Natural killer cell treated with Interleukin-12 subunit alpha and Interleukin-12 subunit beta and Interleukin-15 and Interleukin-18, amount 100 ng/mL, for 72 hours (primary cell): ENCODE measurements around the gene ACSL4. TPM values are rescaled to one million over a fixed set of nuclear protein-coding genes. Genes with fewer than 3 reads are reported as not detected.

Experiments
- ATAC-seq, 2 donors: fragments of 150-1000 bp; cut with Tn5 transposase in 1 of 2; sonication (Bioruptor Pico), chemical (Tn5 transposase) in 1 of 2; 2 replicates each; pipeline ENCODE4 v1.10.0; 2021
- DNase-seq: peaks from one replicate; pipeline ENCODE4 v3.0.0; 2022; ENCODE audit warnings: low spot score
- H3K27ac Mint-ChIP-seq, 2 donors: 1 replicate in 1 of 2; 2 replicates in 1 of 2; pipeline ENCODE4 v1.8.0; 2022; ENCODE audit warnings: mixed read lengths in 2 of 2, mild to moderate bottlenecking in 1 of 2, moderate library complexity in 1 of 2
- H3K27me3 Mint-ChIP-seq, 2 donors: 1 replicate in 1 of 2; 2 replicates in 1 of 2; pipeline ENCODE4 v1.8.0; 2022; ENCODE audit warnings: mixed read lengths in 2 of 2
- H3K36me3 Mint-ChIP-seq: one replicate; pipeline ENCODE4 v1.8.0; 2022; ENCODE audit warnings: mixed read lengths
- H3K4me1 Mint-ChIP-seq, 2 donors: 1 replicate in 1 of 2; 2 replicates in 1 of 2; pipeline ENCODE4 v1.8.0; 2022; ENCODE audit warnings: low read depth in 2 of 2, mixed read lengths in 2 of 2, mild to moderate bottlenecking in 1 of 2
- H3K4me3 Mint-ChIP-seq: one replicate; pipeline ENCODE4 v1.8.0; 2022; ENCODE audit warnings: mixed read lengths
- H3K9me3 Mint-ChIP-seq: 2 replicates; pipeline ENCODE4 v1.8.0; 2022; ENCODE audit warnings: mixed read lengths
- total RNA-seq, 2 donors: library from RNA; stranded (reverse); gene quantifications; one replicate each; pipeline ENCODE4 v1.2.3, GENCODE V29; 2022

Gene ACSL4
- total RNA-seq, 2 donors from 2014 or later, result 60.2 to 79.4 TPM

DNA sequence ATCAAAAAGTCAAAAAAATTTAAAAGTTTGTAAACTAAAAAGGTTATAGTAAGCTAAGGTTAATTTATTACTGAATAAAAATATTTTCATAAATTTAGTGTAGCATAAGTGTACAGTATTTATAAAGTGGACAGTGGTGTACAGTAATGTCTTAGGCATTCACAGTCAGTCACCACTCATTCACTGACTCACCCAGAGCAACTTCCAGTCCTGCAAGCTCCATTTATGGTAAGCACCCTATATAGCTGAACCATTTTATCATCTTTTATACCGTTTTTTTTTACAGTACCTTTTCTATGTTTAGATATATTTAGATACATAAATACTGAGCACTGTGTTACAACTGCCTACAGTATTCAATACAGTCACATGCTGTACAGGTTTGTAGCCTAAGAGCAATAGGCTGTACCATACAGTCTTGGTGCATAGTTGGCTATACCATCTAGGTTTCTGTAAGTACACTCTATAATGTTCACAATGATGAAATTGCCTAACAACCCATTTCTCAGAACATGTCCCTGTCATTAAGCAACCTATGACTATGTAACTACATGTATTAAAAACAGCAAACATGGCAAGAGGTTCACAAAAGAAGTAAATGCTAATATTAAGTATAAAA lies 18.6 kb downstream of the ACSL4 start:
- H3K4me1 Mint-ChIP-seq, result peaks cover 21 to 25% of the 10 kb centered on the region in 2 donors
- no peaks in the 10 kb centered on the region for H3K9me3 Mint-ChIP-seq
- no peak overlapping the region for H3K4me3 Mint-ChIP-seq
- ATAC-seq (peak; percentile 61 to 66), DNase-seq (no peak)
- peaks cover 0 to 3% of the 10 kb centered on the region in 2 donors for H3K27me3 Mint-ChIP-seq
- peaks cover 4% of the 10 kb centered on the region for H3K36me3 Mint-ChIP-seq
- no peak overlapping the region for H3K27ac Mint-ChIP-seq

DNA sequence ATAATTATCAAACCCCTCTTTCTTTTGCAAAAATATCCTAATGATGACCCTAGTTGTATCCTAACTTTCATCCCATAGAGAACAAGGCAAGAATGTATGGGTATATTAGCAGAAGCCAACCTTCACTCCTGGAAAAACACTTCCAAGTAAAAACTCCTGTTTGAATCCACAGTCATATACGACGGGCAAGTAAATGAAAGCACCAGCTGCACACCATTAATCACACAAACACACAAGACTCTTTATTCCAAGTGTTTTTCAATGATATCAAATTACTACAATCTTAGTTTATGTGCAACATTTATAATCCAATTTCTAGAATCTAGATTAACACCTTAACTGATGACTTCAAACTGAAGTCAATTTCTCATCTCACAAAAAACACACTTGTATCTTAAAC lies 22.9 kb downstream of the ACSL4 start:
- Mint-ChIP-seq H3K4me1 (peaks cover 26 to 44% of the 10 kb centered on the region in 2 donors), H3K4me3 (no peak overlapping the region), H3K36me3 (peaks cover 4% of the 10 kb centered on the region), H3K27ac (peak overlapping the region in 1 of 2 donors; percentile 79), H3K9me3 (no peaks in the 10 kb centered on the region), H3K27me3 (peaks cover 0 to 3% of the 10 kb centered on the region in 2 donors)
- ATAC-seq (no peak), DNase-seq (no peak)

DNA sequence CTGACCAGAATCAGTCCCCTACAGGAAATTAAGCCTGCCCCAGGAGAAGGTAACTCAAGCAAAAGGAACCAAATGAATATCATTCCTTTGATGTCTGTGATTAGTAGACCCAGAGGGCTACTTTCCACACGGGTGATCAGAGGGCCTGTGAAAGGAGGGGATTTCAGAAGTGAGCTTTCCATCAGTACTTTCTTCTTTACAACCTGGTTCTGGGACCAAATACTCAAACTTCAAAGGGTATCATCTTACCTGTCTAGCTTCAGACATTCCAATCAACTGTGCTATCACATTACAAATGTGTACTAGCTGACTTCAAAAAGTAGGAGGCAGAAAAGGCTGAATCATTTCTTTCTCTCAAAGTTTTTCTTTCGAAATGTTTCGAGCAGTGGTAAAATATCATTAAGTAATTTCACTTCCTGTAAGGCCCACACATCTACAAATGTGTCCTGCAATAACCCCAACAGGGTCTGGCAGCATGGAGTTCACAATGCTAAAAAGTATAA lies 23.9 kb downstream of the ACSL4 start:
- peaks cover 35 to 54% of the 10 kb centered on the region in 2 donors for H3K4me1 Mint-ChIP-seq

DNA sequence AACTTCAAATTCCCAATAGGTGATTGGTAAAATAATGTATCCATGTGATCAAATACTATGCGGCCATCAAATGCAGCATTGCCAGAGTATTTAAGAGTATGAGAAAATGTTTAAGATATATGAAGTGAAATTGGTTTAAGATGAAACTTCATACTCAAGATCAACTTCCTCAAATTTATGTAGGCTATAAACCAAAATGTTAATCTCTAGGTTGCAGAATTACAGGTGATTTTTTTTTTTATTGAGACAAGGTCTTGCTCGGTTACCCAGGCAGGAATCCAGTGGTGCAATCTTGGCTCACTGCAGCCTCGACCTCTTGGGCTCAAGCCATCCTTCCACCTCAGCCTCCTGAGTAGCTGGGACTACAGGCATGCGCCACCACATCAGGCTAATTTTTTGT lies 25.3 kb downstream of the ACSL4 start:
- peaks cover 0 to 3% of the 10 kb centered on the region in 2 donors for H3K27me3 Mint-ChIP-seq
- no peaks in the 10 kb centered on the region for H3K36me3 Mint-ChIP-seq
- no peaks in the 10 kb centered on the region for H3K9me3 Mint-ChIP-seq
- H3K4me3 Mint-ChIP-seq, result peak overlapping the region; percentile 55
- peak overlapping the region; percentile 21 to 82 for H3K27ac Mint-ChIP-seq
- no peak for ATAC-seq
- no peak for DNase-seq
- H3K4me1 Mint-ChIP-seq, result peaks cover 28 to 45% of the 10 kb centered on the region in 2 donors

More for the DNA sequence above, 23.9 kb downstream of the ACSL4 start:
- ATAC-seq, result peak; percentile 83
- peak overlapping the region; percentile 79 to 86 for H3K27ac Mint-ChIP-seq
- DNase-seq, result no peak
- H3K27me3 Mint-ChIP-seq, result peaks cover 0 to 6% of the 10 kb centered on the region in 2 donors
- H3K9me3 Mint-ChIP-seq, result no peaks in the 10 kb centered on the region
- peaks cover 4% of the 10 kb centered on the region for H3K36me3 Mint-ChIP-seq
- H3K4me3 Mint-ChIP-seq, result peak overlapping the region; percentile 72

DNA sequence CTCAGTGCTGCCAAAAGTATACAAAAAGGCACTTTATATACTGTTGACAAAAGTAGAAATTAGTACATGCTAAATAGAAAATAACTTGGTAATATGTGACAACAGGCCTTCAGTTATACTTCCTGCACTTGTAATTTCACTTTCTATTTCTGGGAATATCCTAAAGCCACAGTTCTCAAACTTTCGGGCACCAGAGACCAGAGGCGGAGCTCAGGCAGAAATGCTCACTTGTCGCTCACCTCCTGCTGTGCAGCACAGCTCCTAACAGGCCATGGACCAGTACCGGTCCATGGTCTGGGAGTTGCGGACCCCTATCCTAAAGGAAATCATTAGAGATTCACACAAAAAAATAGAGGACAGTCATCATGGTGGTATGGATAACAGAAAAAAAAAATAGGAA lies 25.7 kb downstream of the ACSL4 start:
- Mint-ChIP-seq H3K27me3 (peaks cover 0 to 3% of the 10 kb centered on the region in 2 donors), H3K4me3 (peak overlapping the region; percentile 55), H3K4me1 (peaks cover 24 to 41% of the 10 kb centered on the region in 2 donors), H3K27ac (peak overlapping the region; percentile 21 to 82), H3K36me3 (no peaks in the 10 kb centered on the region), H3K9me3 (no peaks in the 10 kb centered on the region)
- DNase-seq (no peak), ATAC-seq (no peak)

DNA sequence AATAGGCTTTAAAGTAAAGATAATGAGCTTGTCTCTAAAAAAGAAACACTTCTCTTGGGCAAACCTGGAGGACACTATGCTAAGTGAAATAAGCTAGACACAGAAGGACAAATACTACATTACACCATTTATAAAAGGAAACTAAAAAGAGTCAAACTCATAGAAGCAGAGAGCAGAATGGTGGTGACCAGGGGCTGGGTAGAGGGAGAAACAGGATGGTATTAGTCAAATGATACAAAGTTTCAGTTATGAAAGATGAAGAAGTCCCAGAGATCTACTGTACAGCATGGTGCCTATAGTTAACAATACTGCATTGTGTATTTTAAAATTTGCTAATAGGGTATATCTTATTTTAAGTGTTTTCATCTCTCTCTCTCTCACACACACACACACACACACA lies 28.5 kb downstream of the ACSL4 start:
- Mint-ChIP-seq H3K36me3 (no peaks in the 10 kb centered on the region), H3K4me1 (peaks cover 19 to 31% of the 10 kb centered on the region in 2 donors), H3K27me3 (peaks cover 0 to 3% of the 10 kb centered on the region in 2 donors), H3K4me3 (peak overlapping the region; percentile 59), H3K9me3 (no peaks in the 10 kb centered on the region), H3K27ac (peak overlapping the region; percentile 26 to 33)
- peak; percentile 32 to 78 for ATAC-seq
- no peak for DNase-seq

DNA sequence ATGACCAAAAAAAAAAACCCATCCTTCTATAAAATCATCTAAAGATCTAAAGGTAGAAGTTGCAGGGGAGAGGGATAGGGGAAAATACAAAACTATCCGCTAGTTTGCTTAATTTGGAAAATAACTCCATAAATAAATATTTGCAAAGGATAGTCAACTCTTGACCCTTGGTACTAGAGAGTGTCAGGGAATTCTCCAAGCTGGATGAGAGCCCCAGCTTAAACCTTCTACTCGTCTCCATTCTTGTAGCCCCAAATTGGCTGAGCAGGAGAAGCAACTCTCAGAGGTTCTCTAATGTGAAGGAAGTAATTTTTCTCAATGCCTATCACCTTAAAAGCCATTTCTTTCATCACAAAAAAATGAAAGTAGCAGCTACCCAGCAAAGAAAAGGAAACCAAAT lies 35.2 kb downstream of the ACSL4 start:
- Mint-ChIP-seq H3K4me1 (peaks cover 10 to 12% of the 10 kb centered on the region in 2 donors), H3K27ac (peak overlapping the region in 1 of 2 donors; percentile 50), H3K36me3 (no peaks in the 10 kb centered on the region), H3K4me3 (no peak overlapping the region), H3K27me3 (no peaks in the 10 kb centered on the region), H3K9me3 (no peaks in the 10 kb centered on the region)
- no peak for DNase-seq
- ATAC-seq, result no peak

DNA sequence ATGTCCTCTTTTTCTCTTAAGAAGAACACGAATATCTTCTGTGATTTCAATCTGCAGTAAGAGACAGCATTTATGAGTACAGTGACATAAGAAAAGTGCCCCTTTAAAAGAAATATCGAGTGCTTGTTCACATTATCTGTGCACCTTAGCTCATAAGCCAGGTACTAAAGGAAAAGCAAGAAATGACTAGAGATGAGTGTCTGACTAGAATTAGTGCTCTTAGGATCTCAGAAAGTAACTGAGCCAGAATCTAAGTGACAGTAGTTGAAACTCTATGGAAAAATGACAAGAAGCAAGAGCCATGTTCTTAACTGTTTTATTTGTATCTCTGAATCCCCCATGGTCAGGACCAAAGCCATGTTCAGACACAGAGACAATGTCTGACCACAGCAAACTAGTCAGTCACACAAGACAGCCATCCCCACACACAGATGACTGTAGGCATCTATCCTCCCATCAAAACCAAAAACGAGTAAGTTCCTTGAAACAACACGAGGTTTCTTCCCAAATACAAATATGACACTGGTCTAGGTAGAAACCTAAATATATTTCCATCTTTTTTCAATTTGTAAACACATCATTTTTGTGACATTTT lies 36.8 kb downstream of the ACSL4 start:
- H3K27me3 Mint-ChIP-seq, result no peaks in the 10 kb centered on the region
- H3K36me3 Mint-ChIP-seq, result no peaks in the 10 kb centered on the region
- DNase-seq (no peak), ATAC-seq (no peak)
- peak overlapping the region; percentile 44 for H3K4me3 Mint-ChIP-seq
- peak overlapping the region in 1 of 2 donors; percentile 43 for H3K27ac Mint-ChIP-seq
- peaks cover 12 to 13% of the 10 kb centered on the region in 2 donors for H3K4me1 Mint-ChIP-seq
- no peaks in the 10 kb centered on the region for H3K9me3 Mint-ChIP-seq

DNA sequence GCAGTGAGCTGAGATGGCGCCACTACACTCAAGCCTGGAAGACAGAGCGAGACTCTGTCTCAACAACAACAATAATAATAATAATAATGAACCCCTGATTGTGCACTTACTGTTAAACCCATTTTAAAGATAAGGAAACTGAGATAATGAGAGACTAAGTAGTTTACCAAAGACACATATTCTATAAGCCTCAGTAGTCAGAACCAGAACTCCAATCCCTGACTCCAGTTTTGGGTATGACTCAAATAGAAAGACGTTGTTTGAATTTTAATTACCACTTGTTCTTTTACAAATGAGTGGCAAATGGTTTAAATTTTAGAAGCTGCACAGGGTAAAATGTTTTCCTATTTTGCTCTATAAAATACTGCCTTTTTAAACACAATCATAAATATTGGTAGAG lies 37.4 kb downstream of the ACSL4 start:
- DNase-seq, result no peak
- Mint-ChIP-seq H3K4me1 (peaks cover 12 to 13% of the 10 kb centered on the region in 2 donors), H3K27me3 (no peaks in the 10 kb centered on the region), H3K27ac (no peak overlapping the region), H3K4me3 (peak overlapping the region; percentile 44), H3K36me3 (no peaks in the 10 kb centered on the region), H3K9me3 (no peaks in the 10 kb centered on the region)
- no peak for ATAC-seq

DNA sequence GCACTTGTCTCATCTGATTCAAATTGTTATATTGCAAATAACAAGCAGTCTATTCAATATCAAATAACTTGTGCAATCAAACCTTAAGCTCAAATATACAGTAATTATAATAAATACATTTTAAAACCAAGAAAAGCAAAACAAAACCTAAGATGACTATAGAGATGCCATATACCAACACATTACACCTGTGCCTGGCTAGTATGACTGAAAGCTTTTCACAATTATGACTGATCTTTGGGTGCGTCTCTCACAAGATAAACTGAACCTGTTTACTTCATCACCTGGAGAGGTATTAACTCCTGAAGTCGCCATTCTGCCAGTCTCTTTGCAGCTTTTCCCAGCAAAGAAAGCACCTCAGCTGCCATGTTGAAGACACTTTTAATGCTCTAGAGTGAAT lies 41.3 kb downstream of the ACSL4 start:
- no peak for DNase-seq
- Mint-ChIP-seq H3K4me3 (no peak overlapping the region), H3K9me3 (no peaks in the 10 kb centered on the region), H3K4me1 (peaks cover 6 to 12% of the 10 kb centered on the region in 2 donors), H3K27ac (no peak overlapping the region), H3K27me3 (no peaks in the 10 kb centered on the region), H3K36me3 (no peaks in the 10 kb centered on the region)
- ATAC-seq, result no peak

DNA sequence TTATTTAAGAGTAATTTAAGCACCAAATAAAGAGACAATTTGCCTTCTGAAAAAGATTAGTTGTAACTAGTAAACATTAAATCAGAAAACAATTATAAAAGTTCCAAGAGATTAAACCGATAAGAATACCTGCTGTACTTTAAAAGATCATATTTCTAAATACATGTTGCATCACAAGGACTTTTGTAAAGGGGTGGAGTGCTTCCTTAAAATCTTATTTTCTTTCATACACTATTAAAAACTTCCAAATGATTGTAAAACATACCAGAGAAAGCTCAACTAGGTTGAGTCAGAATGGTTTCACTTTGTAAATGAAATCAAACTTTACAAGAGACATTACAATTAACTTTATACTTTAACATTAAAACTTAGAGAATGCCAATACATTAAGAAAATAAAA lies 41.8 kb downstream of the ACSL4 start:
- no peak overlapping the region for H3K27ac Mint-ChIP-seq
- no peaks in the 10 kb centered on the region for H3K9me3 Mint-ChIP-seq
- ATAC-seq (no peak), DNase-seq (no peak)
- H3K4me3 Mint-ChIP-seq, result no peak overlapping the region
- H3K36me3 Mint-ChIP-seq, result no peaks in the 10 kb centered on the region
- peaks cover 5 to 7% of the 10 kb centered on the region in 2 donors for H3K4me1 Mint-ChIP-seq
- no peaks in the 10 kb centered on the region for H3K27me3 Mint-ChIP-seq

DNA sequence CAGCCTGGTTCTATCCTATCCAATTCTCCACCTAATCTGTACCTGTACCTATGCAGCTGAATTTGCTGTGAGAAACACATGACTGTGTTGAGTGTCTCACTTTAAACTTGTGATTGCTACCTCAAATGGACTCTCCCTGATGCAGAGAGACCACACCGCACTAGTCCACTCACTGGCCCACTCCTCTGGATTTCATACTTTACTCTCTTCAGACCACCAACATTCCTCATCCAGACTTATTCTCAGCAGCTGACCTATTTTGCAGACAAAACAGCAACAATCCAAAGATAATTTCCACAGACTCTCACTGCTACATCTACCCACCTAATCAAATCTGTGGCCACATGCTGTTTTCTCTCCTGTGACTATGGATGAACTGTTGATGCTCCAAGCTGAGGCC lies 45.2 kb downstream of the ACSL4 start:
- no peak overlapping the region for H3K27ac Mint-ChIP-seq
- peaks cover 10 to 21% of the 10 kb centered on the region in 2 donors for H3K4me1 Mint-ChIP-seq
- H3K9me3 Mint-ChIP-seq, result no peaks in the 10 kb centered on the region
- peaks cover 0 to 3% of the 10 kb centered on the region in 2 donors for H3K27me3 Mint-ChIP-seq
- H3K36me3 Mint-ChIP-seq, result no peaks in the 10 kb centered on the region
- no peak for ATAC-seq
- H3K4me3 Mint-ChIP-seq, result no peak overlapping the region
- no peak for DNase-seq

DNA sequence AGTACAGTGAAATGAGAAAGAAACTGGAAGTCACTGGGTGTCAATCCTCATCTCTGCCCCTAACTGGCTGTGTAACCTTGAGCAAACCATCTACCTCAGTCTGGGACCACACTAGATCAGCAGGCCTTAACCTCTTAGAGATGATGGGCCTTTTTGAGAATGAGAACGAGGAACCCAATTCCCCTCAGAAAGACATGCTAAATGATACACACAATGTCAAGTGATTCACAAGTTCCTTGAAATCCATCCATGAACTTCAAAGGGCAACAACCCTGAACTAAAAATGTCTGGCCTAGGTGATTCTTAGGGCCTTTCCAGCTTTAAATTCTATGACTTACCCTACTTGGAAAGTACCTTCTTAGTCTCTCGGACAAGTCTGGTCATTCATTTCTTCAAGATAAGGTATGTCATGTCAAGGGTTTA lies 47.4 kb downstream of the ACSL4 start:
- peaks cover 10 to 18% of the 10 kb centered on the region in 2 donors for H3K4me1 Mint-ChIP-seq
- peaks cover 0 to 3% of the 10 kb centered on the region in 2 donors for H3K27me3 Mint-ChIP-seq
- no peak overlapping the region for H3K4me3 Mint-ChIP-seq
- DNase-seq (no peak), ATAC-seq (peak; percentile 71 to 73)
- no peaks in the 10 kb centered on the region for H3K36me3 Mint-ChIP-seq
- H3K27ac Mint-ChIP-seq, result peak overlapping the region; percentile 38 to 44
- H3K9me3 Mint-ChIP-seq, result no peaks in the 10 kb centered on the region

DNA sequence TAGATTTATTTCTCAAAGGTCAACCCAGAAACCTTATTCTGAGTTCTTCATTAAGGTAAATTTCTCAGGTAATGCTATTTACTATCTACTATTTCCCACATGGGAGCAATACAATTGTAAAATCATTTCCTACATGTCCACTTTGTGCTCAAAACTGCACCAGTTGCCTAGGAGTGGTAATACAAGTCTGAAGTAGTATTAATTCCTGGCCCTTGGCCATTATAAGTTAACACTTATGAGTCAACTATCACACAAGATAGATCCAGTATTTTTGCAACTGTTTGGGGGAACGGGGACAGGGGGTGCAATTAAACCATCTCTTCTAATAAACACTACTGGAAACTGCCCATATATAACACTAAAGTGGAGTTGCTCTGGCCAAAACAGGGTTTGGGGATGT lies 48.9 kb downstream of the ACSL4 start:
- ATAC-seq, result no peak
- no peak for DNase-seq
- H3K36me3 Mint-ChIP-seq, result no peaks in the 10 kb centered on the region
- peak overlapping the region; percentile 29 to 68 for H3K27ac Mint-ChIP-seq
- H3K27me3 Mint-ChIP-seq, result peaks cover 0 to 3% of the 10 kb centered on the region in 2 donors
- no peak overlapping the region for H3K4me3 Mint-ChIP-seq
- H3K9me3 Mint-ChIP-seq, result no peaks in the 10 kb centered on the region
- peaks cover 10 to 18% of the 10 kb centered on the region in 2 donors for H3K4me1 Mint-ChIP-seq
